GM19043 (cell line): ENCODE measurements around the gene PIAS3.

ENCODE experiments used
- ATAC-seq: cut with Tn5 transposase; IDR thresholded peaks from one replicate; pipeline ENCODE4 v1.9.1; 2021; ENCODE audit warnings: low read depth; ENCODE audit not compliant: unreplicated experiment

PIAS3 gene

GRCh38 chr1:145858901-145859490 lies at the start of gene PIAS3:
Gene PIAS3, minus strand, starts transcription at chr1:145859081. Its CDS starts 91 bp downstream, at chr1:145858990.
- ATAC-seq, result peak; percentile 81

- no peak for ATAC-seq
These were observed 49.8 kb upstream of the PIAS3 start for GRCh38 chr1:145908653-145909052.

DNA sequence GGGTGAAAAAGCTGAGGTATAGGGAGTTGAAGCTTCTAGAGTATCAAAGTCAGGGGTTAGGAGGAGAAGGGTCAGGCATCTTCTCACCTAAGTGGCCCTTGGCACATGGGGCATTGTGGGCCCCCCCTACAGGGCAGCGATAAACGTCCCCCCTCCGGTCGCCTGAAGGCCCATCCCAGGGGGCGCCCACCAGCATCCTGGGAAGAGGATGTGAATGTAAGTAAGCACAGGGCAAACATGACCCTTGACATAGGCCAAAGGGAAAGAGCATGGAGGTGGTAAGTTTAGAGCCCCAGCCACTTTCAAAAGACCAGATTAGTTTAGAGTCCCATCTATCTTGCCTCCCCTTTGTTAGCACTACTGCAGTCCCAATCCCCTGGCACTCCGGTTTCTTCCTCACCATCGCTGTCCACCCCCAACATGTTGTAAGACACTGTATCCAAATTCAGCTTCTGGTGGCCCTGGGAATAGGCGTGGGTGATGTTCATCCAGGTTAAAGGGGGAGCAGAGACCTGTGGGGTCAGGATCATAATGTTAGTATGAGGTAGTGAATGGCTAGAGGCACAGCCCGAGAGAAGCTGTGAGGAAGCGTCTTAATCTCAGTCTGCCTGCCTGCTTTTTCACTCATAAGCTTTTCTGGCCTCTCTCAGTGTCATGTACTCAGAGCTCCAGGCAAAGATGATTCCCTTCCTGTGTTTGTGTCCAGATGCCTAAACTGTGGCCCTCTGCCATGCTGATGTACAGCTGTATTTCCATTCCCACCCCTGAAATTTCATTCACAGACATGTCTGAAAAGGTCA lies 48.3 kb upstream of the PIAS3 start:
- ATAC-seq, result no peak

DNA sequence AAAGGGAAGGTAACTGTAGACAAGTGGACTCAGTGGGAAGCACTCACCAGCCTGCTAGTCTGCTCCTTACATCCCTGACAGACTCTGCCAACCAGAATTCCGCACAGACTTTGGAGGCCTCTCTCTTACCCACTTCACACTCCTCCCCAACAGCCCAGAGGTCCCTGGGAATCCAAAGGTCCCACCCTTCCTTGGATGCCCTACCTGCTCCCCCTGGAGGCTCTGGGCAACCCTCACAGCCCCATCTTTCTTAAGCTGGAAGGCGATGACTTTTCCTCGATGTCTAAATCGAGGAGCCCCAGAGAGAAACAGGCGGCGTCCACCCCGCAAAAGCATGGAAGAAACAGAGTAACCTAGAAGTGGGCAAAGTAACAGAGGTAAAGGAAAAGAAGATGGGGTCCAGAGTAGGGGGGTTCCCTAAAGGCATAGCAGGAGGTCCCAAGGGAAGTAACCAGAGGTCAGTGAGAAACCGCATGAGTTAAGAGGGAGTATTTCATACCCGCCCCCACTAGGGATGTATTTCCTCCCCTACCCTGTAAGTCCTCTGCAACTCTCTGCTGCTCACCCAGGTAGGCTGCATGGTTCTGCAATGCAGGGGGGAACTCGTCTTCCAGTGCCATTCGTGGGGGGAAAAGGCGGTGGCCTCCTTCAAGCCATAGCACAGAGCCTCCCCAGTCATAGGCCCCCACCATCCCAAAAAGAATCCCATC lies 42.6 kb upstream of the PIAS3 start:
- no peak for ATAC-seq

DNA sequence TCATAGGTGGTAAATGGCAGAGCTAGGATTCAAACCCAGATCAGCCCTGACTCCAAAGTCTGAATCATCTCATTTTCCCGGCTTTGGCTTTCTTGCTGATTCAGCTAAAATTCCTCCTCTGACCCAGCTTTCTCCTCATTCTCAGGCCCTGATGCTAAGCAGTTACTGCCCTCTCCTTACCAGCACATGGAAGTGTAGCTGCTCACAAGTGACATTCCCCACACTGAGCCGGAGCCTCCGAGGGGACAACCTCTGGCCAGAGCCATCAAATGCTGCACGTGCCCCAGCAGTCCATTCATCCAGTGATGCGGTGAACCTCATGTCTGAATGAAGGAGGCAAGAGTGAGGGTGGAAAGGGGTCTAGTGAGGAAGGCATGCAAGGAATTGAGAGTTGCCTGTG lies 39.9 kb upstream of the PIAS3 start:
- no peak for ATAC-seq

DNA sequence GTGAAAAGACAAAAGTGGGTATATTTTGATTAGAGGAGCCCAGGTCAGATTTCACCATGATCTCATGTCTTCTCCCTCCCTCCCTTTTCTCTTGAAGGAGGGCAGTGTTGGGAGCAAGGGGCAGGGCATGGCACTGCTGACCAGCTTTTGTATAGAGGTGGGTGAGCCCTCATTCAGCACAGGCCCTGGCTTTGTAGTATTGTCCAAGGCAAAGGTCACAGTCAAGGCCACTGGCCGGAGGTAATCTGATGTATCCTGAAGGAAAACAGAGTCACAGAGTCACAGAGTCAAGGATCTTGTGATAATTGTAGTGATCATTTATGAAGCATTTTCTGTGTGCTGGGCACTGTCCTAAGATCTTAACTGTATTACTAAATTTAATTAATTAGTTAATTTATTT lies 39.1 kb upstream of the PIAS3 start:
- no peak for ATAC-seq

DNA sequence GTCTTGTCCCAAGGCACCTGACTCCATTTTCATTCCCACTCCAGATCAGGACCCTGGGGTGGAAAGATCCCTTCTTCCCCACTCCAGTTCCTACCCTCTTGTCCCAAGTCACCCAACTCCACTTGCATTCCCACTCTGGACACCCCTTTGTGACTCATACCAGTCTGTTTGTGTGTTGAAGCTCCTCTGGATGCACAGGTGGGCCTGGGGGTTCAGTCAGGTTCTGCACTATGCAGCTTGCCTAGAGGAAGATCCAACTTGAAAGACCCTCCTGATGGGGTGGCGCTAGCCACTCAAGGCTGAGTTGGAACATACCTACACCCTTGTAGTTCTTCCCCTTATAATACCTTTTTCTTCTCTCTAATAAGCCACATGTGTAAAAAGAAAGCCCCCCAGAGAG lies 36.6 kb upstream of the PIAS3 start:
- ATAC-seq, result no peak

DNA sequence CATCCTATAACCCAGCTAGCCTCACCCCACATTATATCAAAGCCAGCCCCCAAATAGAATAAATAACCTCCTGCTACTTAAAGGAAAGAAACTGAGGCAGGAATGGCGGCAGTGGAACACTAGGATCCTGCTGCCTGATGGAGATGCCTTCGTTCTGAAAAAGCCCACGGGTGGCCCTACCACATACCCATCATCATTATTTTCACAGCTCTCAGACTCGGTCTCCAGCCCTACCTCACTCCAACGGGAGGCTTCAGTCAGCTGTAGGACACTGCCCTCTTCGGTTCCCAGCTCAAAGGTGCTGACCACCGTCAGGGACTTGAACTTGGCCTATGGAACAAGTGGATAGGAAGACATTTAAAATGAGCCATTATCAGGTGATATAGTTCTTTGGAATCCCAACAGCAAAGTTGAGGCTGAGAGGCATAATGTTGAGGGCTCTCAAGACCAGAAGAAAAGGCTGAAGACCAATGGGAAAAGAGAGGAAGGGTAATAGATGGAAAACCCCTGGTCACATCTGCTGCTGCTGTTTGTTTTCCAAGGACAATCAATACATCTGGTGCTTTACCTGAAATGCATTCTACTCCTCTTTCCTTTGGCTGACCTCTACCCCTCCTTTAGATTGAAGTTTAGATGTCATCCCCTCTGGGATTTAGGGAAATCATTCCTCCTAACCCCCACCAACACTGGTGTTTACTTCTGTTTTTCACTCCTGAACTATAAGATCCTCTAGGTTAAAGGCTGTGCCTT lies 34.6 kb upstream of the PIAS3 start:
- no peak for ATAC-seq

DNA sequence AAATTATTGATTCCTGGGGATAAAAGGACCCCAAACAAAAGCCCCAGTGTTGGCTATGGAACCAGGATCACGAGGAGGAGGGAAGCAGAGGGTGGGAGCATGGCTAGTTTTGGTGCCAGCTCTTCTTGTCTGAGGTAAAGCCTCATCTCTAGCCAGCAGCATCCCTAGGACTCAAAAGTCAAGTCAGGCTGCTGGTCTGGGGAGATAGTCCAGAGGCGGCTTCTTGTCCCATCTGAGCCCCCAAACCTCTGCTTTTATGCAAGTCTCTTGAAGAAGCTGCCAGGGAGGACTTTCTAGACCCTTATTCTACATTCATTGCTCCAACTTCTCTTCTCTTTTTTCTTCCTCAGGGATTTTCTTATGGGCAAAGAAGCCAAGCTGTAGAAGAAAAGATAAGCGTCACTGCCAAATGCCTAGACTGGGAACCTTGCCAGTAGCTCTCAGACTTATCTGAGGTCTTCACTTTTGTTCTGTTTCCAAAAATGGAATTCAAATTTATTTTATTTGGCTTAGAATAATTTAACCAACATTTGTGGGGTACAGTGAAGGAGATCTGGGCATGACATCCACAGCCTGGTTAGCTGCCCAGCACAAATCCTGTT lies 33.7 kb upstream of the PIAS3 start:
- no peak for ATAC-seq

GRCh38 chr1:145891587-145892485 lies 33.0 kb upstream of the PIAS3 start:
- no peak for ATAC-seq

- ATAC-seq, result no peak
These were observed 32.3 kb upstream of the PIAS3 start for GRCh38 chr1:145891143-145891542.

DNA sequence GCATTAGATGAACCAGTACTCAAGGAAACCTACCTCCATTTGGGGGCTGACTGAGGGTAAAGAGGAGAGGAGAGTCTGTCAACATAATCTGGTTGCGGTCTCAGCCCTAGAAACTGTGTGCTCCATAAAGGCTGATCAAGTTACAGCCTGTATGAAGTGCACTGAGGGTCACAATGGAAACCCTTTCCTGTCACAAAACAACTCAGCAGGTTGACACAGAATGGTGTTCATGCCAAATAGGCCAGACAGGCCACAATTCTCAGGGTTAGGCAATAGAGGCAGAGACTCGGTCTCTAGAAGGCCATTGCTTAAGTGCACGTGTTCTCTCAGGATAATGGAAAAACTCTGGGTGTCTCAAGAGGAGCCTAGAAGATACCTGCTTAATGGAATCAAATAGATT lies 30.8 kb upstream of the PIAS3 start:
- ATAC-seq, result no peak

DNA sequence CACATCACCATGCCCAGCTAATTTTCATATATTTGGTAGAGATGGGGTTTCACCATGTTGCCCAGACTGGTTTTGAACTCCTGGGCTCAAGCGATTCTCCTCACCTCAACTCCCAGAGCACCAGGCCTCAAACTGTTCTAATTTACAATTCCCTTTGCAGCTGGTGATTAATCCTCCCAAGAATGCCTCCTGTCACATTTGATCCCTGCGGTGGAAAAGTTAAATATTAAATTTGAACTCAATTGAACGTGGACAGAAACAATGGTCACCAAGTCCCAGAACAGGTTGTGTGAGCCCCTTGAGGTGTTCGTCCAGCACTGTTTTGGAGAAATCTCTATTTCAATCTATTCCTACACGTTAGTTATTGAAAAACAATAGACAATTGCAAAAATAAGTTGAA lies 28.8 kb upstream of the PIAS3 start:
- ATAC-seq, result no peak

GRCh38 chr1:145886816-145887215 lies 27.9 kb upstream of the PIAS3 start:
- ATAC-seq, result no peak

- ATAC-seq, result no peak
These were observed 27.5 kb upstream of the PIAS3 start for GRCh38 chr1:145886390-145886789.

DNA sequence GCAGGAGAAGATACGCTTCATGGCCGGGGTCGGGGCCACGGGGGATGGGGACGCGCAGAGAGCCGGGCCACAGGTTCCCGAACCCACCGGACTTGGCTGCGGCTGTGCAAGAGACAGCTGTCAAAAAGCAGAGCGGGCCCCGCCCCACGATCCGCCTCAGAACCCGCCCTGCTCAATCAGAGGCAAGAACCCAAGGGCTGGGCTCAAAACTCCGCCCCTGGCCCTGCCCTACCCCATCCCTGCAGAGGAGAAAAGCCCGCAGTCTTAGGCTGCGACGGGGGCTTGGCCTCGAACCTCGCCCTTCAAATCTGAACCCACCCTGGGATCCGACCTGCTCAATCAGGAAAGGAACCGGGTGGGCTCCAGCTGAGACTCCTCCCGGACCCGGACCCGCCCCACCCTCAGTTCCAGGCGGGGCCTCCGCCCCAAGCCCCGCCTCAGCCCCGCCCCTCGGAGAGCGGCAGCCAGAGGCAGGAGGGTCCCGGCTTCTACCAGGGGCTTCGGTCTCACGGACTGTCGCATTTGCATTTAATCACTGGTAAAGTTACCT lies 26.9 kb upstream of the PIAS3 start, which contains the start of gene ANKRD35:
ANKRD35 (minus strand) TSS at position 129 of the 550 bp plus-strand sequence; CDS start at position 21, 108 bp downstream.
- peak; percentile 93 for ATAC-seq

- ATAC-seq, result no peak
These were observed 25.8 kb upstream of the PIAS3 start for GRCh38 chr1:145884675-145885074.

DNA sequence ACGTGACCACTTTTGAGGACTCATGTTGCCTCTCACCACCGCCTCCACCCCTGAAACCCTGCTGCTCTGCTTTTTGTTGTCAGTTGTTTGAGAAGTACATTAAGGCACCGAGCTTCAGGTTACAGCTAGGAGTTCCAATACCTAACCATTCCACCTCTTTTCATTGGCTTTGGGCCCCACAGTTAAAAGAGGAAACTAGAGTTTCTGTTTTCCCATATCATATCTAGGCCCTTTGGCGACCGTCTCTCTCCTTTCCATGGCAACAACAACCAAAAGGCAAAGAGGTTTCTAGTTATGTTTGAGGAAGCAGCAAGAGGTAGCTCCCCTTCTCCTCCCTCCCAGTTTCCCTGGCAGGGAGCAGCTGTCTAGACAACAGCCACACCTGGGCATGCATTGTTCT lies 20.9 kb upstream of the PIAS3 start:
- no peak for ATAC-seq

DNA sequence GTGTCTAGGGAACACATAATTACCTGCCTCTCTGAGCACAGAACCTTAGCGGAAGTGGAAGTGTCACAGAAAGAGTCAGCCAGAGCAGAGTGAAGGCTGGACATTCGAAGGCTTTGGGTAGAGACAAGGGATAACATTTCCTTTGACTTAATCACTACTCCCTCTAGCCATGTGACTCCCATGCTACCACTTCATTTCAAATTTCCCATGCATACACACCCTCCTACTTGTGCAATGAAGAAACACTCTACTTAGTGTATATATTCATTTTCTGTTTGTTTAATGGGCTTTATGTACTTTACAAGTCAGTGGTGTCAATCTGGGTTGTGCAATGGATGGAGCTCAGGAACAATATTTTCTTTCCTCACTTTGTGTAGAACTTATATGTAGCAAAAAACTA lies 19.8 kb upstream of the PIAS3 start:
- ATAC-seq, result no peak
